Natural killer cell (primary cell): ENCODE measurements around the gene GUCA2B. TPM values are rescaled to one million over a fixed set of nuclear protein-coding genes. Genes with fewer than 3 reads are reported as not detected.

ENCODE experiments used
- ATAC-seq, 3 donors: fragments of 150-1000 bp in 2 of 3; fragments of 200-7000 bp in 1 of 3; cut with Tn5 transposase; 1 replicate in 1 of 3; 2 replicates in 2 of 3; pipeline ENCODE4 v1.10.0; 2021; ENCODE audit warnings: mild to moderate bottlenecking in 2 of 3, moderate library complexity in 2 of 3
- DNase-seq, 2 donors: peaks; one replicate each; pipeline versions ENCODE4 v3.0.0 to v3.0.0-alpha.2; 2013 to 2021; ENCODE audit warnings: mixed read lengths in 1 of 2
- H3K27ac ChIP-seq: one replicate; pipeline ENCODE4 v1.5.1; 2013; ENCODE audit warnings: mild to moderate bottlenecking, low read length
- H3K27me3 ChIP-seq: one replicate; pipeline ENCODE4 v1.6.1; 2013; ENCODE audit warnings: low read length; ENCODE audit not compliant: control insufficient read depth, insufficient read depth
- H3K36me3 ChIP-seq: one replicate; pipeline ENCODE4 v1.6.1; 2013; ENCODE audit warnings: low read length; ENCODE audit not compliant: control insufficient read depth, insufficient read depth
- H3K4me1 ChIP-seq: one replicate; pipeline ENCODE4 v1.6.1; 2013; ENCODE audit warnings: low read length; ENCODE audit not compliant: control insufficient read depth, insufficient read depth
- H3K4me3 ChIP-seq: one replicate; pipeline ENCODE4 v1.5.1; 2013; ENCODE audit warnings: low read length
- H3K9me3 ChIP-seq: one replicate; pipeline ENCODE4 v1.6.1; 2013; ENCODE audit warnings: low read length; ENCODE audit not compliant: control insufficient read depth, insufficient read depth
- H3K27ac Mint-ChIP-seq, 2 donors: one replicate each; pipeline ENCODE4 v1.8.0; 2022; ENCODE audit warnings: mild to moderate bottlenecking in 2 of 2, mixed read lengths in 2 of 2, moderate library complexity in 1 of 2
- H3K27me3 Mint-ChIP-seq, 2 donors: one replicate each; pipeline ENCODE4 v1.8.0; 2022; ENCODE audit warnings: low read depth in 2 of 2, mixed read lengths in 2 of 2
- H3K36me3 Mint-ChIP-seq: one replicate; pipeline ENCODE4 v1.8.0; 2022; ENCODE audit warnings: mixed read lengths
- H3K4me1 Mint-ChIP-seq, 2 donors: one replicate each; pipeline ENCODE4 v1.8.0; 2022; ENCODE audit warnings: mixed read lengths in 2 of 2
- H3K4me3 Mint-ChIP-seq: one replicate; pipeline ENCODE4 v1.8.0; 2022; ENCODE audit warnings: mild to moderate bottlenecking, moderate library complexity, mixed read lengths
- H3K9me3 Mint-ChIP-seq, 2 donors: one replicate each; pipeline ENCODE4 v1.8.0; 2022; ENCODE audit warnings: mixed read lengths in 2 of 2
- WGBS: methylation state at CpG from one replicate; pipeline ENCODE4 v1.1.7; 2013; ENCODE audit warnings: missing lambda C conversion rate; ENCODE audit not compliant: insufficient coverage; 5-methylcytosine and 5-hydroxymethylcytosine counted together
- intact Hi-C: fragments of 100-400 bp; cut with micrococcal nuclease; formaldehyde crosslinking; loops from one replicate; pipeline ENCODE4 v1.14.2; 2022
- total RNA-seq, 4 donors: library from RNA; stranded (reverse); fragments of 120-200 nt in 1 of 4; gene quantifications; one replicate each; pipeline versions ENCODE4 v1.2.3 to v1.2.4, GENCODE V29; 2013 to 2022
- TF ChIP-seq, protein P1 (sequence below): fragments of 200-600 bp; IDR thresholded peaks from one replicate; pipeline ENCODE4 v1.8.0; 2022; ENCODE audit warnings: antibody characterized with exemption

The GUCA2B gene
- not detected for total RNA-seq
- not detected for total RNA-seq (2013)

DNA sequence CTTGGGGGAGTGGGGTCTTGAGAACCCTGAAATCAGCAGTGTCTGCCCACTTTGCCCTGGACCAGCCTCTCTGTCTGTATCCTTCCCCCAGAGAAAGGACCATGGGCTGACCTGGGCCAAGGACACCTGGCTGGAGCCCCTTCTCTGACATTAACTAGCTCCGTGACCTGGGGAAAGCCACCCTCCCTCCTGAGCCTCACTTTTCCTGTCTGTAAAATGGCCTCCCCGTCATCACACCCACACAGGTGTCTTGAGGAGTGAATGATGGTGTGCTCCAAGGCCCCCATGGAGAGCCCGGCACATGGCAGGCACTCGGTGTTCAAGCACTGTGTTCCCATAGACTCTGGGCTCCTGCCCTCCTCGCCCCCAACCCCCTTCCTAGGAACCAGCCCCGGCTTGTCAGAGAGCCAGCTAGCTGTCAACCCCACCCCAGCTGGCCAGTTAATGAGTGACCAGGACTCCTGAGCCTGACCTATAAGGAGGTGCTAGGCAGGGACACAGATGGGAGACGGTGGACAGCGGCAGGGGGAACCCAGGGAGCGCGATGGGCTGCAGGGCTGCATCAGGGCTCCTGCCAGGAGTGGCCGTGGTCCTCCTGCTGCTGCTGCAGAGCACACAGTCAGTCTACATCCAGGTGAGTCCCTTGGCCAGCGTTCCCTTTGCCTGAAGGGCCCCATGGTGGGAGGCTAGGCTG lies at the start of gene GUCA2B:
Gene GUCA2B, plus strand, starts transcription at position 504 of the 694 bp plus-strand sequence. Its CDS starts 41 bp downstream, at position 545.
- TF ChIP-seq, protein P1, sequence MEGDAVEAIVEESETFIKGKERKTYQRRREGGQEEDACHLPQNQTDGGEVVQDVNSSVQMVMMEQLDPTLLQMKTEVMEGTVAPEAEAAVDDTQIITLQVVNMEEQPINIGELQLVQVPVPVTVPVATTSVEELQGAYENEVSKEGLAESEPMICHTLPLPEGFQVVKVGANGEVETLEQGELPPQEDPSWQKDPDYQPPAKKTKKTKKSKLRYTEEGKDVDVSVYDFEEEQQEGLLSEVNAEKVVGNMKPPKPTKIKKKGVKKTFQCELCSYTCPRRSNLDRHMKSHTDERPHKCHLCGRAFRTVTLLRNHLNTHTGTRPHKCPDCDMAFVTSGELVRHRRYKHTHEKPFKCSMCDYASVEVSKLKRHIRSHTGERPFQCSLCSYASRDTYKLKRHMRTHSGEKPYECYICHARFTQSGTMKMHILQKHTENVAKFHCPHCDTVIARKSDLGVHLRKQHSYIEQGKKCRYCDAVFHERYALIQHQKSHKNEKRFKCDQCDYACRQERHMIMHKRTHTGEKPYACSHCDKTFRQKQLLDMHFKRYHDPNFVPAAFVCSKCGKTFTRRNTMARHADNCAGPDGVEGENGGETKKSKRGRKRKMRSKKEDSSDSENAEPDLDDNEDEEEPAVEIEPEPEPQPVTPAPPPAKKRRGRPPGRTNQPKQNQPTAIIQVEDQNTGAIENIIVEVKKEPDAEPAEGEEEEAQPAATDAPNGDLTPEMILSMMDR, result no peak
- Histone ChIP-seq H3K9me3 (no peaks in the 10 kb centered on the region), H3K36me3 (no peaks in the 10 kb centered on the region), H3K4me1 (peaks cover 5% of the 10 kb centered on the region), H3K27ac (no peak within 1 kb of the TSS), H3K27me3 (no peaks in the 10 kb centered on the region), H3K4me3 (no peak within 1 kb of the TSS)
- no peak for ATAC-seq
- Mint-ChIP-seq H3K4me3 (no peak within 1 kb of the TSS), H3K27me3 (peaks cover 8 to 17% of the 10 kb centered on the region in 2 donors), H3K36me3 (no peaks in the 10 kb centered on the region), H3K27ac (no peak within 1 kb of the TSS), H3K9me3 (no peaks in the 10 kb centered on the region), H3K4me1 (peaks cover 7 to 8% of the 10 kb centered on the region in 2 donors)
- intact Hi-C loops, result no loop called here
- no peak for DNase-seq
- WGBS, result 91% methylated on average over 10 of the region's 12 CpGs

DNA sequence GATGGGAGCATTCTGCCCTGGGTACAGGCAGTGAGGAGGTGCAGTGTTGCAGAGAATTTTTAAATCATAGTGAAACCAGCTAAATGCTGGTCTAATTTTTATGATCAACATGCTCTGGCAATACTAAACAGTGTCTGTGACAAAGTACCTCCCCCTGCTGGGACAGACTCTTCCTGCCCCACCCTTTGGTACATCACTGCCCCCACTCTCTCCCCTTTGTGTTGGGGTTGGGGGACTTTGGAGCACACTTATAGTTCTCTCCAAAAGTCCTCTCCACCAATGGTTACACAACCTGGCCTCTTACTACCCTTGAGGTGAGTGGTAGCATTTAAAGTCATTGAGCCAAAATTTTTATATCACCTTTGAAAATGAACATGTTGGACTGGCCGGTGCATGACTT lies 48.2 kb upstream of the GUCA2B start:
- H3K4me1 ChIP-seq, result no peaks in the 10 kb centered on the region
- no peak for ATAC-seq
- 89% methylated on average over 1 of the region's 1 CpG for WGBS
- H3K9me3 ChIP-seq, result no peaks in the 10 kb centered on the region
- peaks cover 3% of the 10 kb centered on the region for H3K27me3 ChIP-seq
- no peak overlapping the region for H3K4me3 Mint-ChIP-seq
- no peak overlapping the region for H3K27ac ChIP-seq
- H3K36me3 Mint-ChIP-seq, result no peaks in the 10 kb centered on the region
- H3K27ac Mint-ChIP-seq, result no peak overlapping the region
- H3K27me3 Mint-ChIP-seq, result peaks cover 4 to 38% of the 10 kb centered on the region in 2 donors
- TF ChIP-seq, protein P1, result no peak
- H3K4me3 ChIP-seq, result no peak overlapping the region
- H3K9me3 Mint-ChIP-seq, result no peaks in the 10 kb centered on the region
- no peaks in the 10 kb centered on the region for H3K4me1 Mint-ChIP-seq
- intact Hi-C loops, result no loop called here
- no peaks in the 10 kb centered on the region for H3K36me3 ChIP-seq
- DNase-seq, result no peak

DNA sequence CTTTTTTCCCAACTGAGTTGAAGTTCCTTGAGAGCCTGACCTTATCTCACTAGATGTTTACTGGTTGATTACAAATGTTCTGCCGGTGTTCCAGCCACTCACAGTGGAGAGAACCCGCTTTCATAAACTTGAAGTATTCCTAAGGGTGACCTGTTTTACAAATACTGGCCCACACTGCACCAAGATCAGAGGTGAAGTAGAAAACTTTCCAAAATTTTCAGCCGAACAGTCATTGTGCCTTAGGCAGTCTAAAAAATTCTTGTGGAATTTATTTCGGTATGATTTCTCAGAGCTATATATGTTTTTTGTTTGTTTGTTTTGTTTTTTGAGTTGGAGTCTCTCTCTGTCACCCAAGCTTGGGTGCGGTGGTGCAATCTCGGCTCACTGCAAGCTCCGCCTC lies 44.9 kb upstream of the GUCA2B start:
- intact Hi-C loops, result no loop called here
- H3K9me3 ChIP-seq, result no peaks in the 10 kb centered on the region
- Mint-ChIP-seq H3K4me1 (no peaks in the 10 kb centered on the region), H3K36me3 (no peaks in the 10 kb centered on the region), H3K4me3 (no peak overlapping the region), H3K9me3 (no peaks in the 10 kb centered on the region), H3K27me3 (peaks cover 3 to 10% of the 10 kb centered on the region in 2 donors), H3K27ac (no peak overlapping the region)
- 94% methylated on average over 4 of the region's 7 CpGs for WGBS
- DNase-seq (no peak), ATAC-seq (no peak)
- no peaks in the 10 kb centered on the region for H3K27me3 ChIP-seq
- no peaks in the 10 kb centered on the region for H3K4me1 ChIP-seq
- TF ChIP-seq, protein P1, result no peak
- H3K27ac ChIP-seq, result no peak overlapping the region
- H3K4me3 ChIP-seq, result no peak overlapping the region
- H3K36me3 ChIP-seq, result no peaks in the 10 kb centered on the region

DNA sequence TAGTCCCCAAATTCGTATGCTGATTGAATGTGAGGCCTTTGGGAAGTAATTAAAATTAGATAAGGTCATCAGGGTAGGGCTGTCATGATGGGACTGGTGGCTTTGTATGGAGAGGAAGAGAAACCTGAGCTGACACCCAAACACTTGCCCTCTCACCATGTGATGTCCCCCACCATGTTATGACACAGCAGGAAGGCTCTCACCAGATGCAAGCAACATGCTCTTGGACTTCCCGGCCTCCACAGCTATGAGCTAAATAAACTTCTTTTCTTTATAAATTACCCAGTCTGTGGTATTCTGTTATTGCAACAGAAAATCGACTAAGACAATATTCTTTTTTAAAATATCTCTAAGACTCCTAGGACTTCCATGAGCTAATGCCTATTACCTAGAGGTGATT lies 43.6 kb upstream of the GUCA2B start:
- no peak overlapping the region for H3K4me3 ChIP-seq
- H3K4me3 Mint-ChIP-seq, result no peak overlapping the region
- H3K27ac Mint-ChIP-seq, result no peak overlapping the region
- no peak overlapping the region for H3K27ac ChIP-seq
- no peaks in the 10 kb centered on the region for H3K36me3 Mint-ChIP-seq
- H3K27me3 Mint-ChIP-seq, result peaks cover 2 to 7% of the 10 kb centered on the region in 2 donors
- no peaks in the 10 kb centered on the region for H3K4me1 Mint-ChIP-seq
- H3K4me1 ChIP-seq, result no peaks in the 10 kb centered on the region
- no peaks in the 10 kb centered on the region for H3K27me3 ChIP-seq
- DNase-seq, result no peak
- TF ChIP-seq, protein P1, result no peak
- H3K9me3 ChIP-seq, result no peaks in the 10 kb centered on the region
- intact Hi-C loops, result no loop called here
- 85% methylated on average over 2 of the region's 3 CpGs for WGBS
- ATAC-seq, result no peak
- no peaks in the 10 kb centered on the region for H3K36me3 ChIP-seq
- no peaks in the 10 kb centered on the region for H3K9me3 Mint-ChIP-seq
